ENCODE data around the gene OR10D3. TPM values are rescaled to one million over a fixed set of nuclear protein-coding genes. Genes with fewer than 3 reads are reported as not detected.

Gene OR10D3
- polyA plus RNA-seq, 1 experiment = not detected

DNA sequence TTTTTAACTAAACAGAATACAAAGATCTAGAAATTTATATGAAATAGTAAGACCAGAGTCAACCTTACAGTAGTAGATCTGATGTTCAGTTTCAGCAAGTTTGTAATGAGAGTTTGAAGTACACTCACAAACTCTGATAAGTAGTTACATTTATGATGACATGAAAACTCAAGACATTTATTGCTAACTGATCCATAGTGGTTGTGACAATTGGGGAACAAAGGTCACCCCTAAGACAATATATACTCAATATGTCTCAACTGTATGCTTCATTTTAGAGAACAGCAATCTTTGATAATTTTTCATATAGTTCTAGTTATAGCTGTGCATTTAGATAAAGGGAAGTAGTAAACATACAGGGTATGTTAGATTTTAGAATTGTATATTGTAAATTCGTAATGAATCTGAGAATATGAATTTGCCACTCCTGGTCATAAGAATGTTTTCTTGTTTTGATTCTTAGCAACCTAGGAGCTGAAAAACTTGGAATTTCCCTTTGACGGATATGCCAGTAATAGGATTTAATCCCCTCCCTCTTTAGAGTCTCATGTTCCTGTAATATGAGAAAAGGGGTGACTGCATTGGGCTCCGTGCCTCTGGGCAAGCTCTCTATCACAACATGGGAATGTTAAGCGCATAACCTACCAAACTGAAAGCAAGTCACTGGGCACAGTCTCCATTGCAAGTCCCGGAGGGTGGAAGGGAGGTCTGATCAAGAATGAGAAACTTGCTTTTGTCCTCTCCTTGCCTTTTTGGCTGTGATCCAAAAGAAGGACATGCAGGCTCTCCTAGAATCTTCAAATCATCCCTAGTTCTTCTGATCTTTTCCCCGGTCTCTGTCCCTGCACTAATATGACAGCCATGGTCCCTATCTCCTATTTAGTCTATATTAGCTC, 11.4 kb downstream of the OR10D3 start:
- DNase-seq (ENCODE audit: low read depth, low spot score) = no peak
- H3K27me3 ChIP-seq (ENCODE audit: control insufficient read depth, insufficient read depth, low read length) = no peaks in the 10 kb centered on the region
- TF ChIP-seq, protein P1, sequence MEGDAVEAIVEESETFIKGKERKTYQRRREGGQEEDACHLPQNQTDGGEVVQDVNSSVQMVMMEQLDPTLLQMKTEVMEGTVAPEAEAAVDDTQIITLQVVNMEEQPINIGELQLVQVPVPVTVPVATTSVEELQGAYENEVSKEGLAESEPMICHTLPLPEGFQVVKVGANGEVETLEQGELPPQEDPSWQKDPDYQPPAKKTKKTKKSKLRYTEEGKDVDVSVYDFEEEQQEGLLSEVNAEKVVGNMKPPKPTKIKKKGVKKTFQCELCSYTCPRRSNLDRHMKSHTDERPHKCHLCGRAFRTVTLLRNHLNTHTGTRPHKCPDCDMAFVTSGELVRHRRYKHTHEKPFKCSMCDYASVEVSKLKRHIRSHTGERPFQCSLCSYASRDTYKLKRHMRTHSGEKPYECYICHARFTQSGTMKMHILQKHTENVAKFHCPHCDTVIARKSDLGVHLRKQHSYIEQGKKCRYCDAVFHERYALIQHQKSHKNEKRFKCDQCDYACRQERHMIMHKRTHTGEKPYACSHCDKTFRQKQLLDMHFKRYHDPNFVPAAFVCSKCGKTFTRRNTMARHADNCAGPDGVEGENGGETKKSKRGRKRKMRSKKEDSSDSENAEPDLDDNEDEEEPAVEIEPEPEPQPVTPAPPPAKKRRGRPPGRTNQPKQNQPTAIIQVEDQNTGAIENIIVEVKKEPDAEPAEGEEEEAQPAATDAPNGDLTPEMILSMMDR (IDR thresholded peaks at IDR 0.05; ENCODE audit: low read depth, low read length) = no peak
- no peak overlapping the region for H3K27ac ChIP-seq (ENCODE audit: low read depth, low read length)
- ChIA-PET POLR2A (no interaction called here), CTCF (interaction anchor here (0.6 to 3.9 kb wide), 10 partner anchors 8 to 136 kb away, joined by 3 to 88 read pairs (median 4); partner anchors contain the start of gene VWA5A)
- no peak overlapping the region for H3K4me3 ChIP-seq (ENCODE audit: low read depth, low read length)
- H3K9me3 ChIP-seq (ENCODE audit: control insufficient read depth, insufficient read depth, low read length) = no peaks in the 10 kb centered on the region

DNA sequence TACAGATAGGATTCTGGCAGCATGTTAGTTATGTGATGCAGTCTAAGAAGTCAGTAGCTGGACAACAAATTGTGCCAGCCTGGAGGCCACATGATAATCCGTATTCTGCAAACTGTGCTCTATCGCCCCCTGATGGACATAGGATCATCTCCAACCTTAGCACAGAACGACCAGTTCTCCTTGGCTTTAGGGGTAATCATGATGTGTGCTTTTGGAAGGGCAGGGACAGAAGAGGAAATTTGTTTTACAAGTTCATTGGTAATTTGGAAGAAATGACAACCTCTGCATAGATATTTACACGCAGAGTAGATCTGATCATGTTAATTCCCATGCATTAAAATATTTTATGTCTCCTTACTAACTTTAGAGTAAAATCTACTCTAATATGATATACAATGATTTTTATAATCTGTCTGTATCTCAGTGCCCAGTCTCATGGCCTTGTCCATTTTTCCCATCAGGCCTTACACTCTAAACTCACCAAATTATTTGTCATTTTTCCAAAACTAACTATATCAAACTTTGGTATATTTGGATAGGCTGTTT, 12.1 kb downstream of the OR10D3 start:
- POLR2A ChIA-PET = no interaction called here
- CTCF ChIA-PET = interaction anchor here (0.6 to 3.9 kb wide), 10 partner anchors 8 to 135 kb away, joined by 3 to 88 read pairs (median 4); partner anchors contain the start of gene VWA5A
- Histone ChIP-seq H3K4me3 (ENCODE audit: low read depth, low read length) (no peak overlapping the region), H3K27me3 (ENCODE audit: control insufficient read depth, insufficient read depth, low read length) (no peaks in the 10 kb centered on the region), H3K9me3 (ENCODE audit: control insufficient read depth, insufficient read depth, low read length) (0 out of 2 replicates have a peak, but pooled peaks cover under 1% of the 10 kb centered on the region), H3K27ac (ENCODE audit: low read depth, low read length) (no peak overlapping the region)
- DNase-seq (ENCODE audit: low read depth, low spot score) = peak; percentile 32
- TF ChIP-seq, protein P1 (IDR thresholded peaks at IDR 0.05; ENCODE audit: low read depth, low read length) = peak; percentile 83

DNA sequence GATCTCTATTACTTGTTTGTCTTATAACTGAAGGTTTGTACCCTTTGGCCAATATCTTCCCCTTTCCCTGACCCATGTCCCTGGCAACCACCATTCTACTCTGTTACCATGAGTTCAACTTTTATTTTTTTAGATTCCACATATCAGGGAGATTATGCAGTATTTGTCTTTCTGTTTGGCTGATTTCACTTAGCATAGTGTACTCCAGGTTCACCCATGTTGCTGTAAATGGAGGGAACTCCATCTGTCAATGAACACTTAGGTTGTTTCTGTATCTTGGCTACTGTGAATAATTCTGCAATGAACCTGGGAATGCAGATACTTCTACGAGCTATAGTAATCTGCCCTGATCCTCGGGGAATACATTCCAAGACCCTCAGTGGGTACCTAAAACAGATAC, 14.9 kb downstream of the OR10D3 start:
- Histone ChIP-seq H3K4me3 (ENCODE audit: low read depth, low read length) (no peak overlapping the region), H3K27ac (ENCODE audit: low read depth, low read length) (no peak overlapping the region), H3K9me3 (ENCODE audit: control insufficient read depth, insufficient read depth, low read length) (peaks cover 6% of the 10 kb centered on the region; the same call in 1 of the 2 replicates), H3K27me3 (ENCODE audit: control insufficient read depth, insufficient read depth, low read length) (no peaks in the 10 kb centered on the region)
- POLR2A ChIA-PET = no interaction called here
- TF ChIP-seq, protein P1 (IDR thresholded peaks at IDR 0.05; ENCODE audit: low read depth, low read length) = no peak
- DNase-seq (ENCODE audit: low read depth, low spot score) = no peak
- CTCF ChIA-PET = interaction anchor here (1.1 to 2.1 kb wide), 3 partner anchors 126 to 204 kb away, joined by 4 to 8 read pairs (median 7); no protein-coding TSS in a partner anchor

DNA sequence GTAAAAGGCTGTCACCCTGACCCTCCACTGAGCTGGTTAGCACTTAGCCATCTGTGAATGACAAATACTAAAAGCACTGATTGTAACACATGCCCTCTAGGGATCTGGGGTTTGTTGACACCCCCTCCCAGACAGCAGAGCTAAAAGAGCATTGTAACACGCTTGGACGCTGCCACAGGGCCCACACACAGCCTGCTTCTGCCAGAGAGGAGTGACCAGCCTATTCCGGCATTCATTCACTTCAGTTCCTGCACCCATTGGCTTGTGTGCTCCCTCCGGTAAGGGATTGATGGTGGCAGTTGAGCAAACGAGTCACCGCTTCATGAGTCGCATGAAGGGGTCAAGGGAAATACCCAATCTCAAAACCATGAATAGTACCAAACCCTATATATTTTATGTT, 15.8 kb downstream of the OR10D3 start:
- Histone ChIP-seq H3K27me3 (ENCODE audit: control insufficient read depth, insufficient read depth, low read length) (no peaks in the 10 kb centered on the region), H3K9me3 (ENCODE audit: control insufficient read depth, insufficient read depth, low read length) (peaks cover 6% of the 10 kb centered on the region; the same call in 1 of the 2 replicates), H3K27ac (ENCODE audit: low read depth, low read length) (no peak overlapping the region), H3K4me3 (ENCODE audit: low read depth, low read length) (no peak overlapping the region)
- ChIA-PET CTCF (interaction anchor here (2.0 to 2.1 kb wide), 2 partner anchors 127 to 129 kb away, joined by 7 to 8 read pairs; no protein-coding TSS in a partner anchor), POLR2A (no interaction called here)
- no peak for DNase-seq (ENCODE audit: low read depth, low spot score)
- TF ChIP-seq, protein P1 (IDR thresholded peaks at IDR 0.05; ENCODE audit: low read depth, low read length) = no peak
